Thoracic aorta (tissue), 2 donors: ENCODE results near the gene MCCC1. TPM values are rescaled to one million over a fixed set of nuclear protein-coding genes. Genes with fewer than 3 reads are reported as not detected.
"Not testable (repeated sequence)": the region's sequence is repeated elsewhere in the genome, so short reads cannot be mapped to it uniquely, and the experiment has no call there.

Source experiments
- ATAC-seq: fragments of 150-250 bp; one replicate; pipeline ENCODE4 v1.8.0; 2017; ENCODE audit warnings: low read depth; ENCODE audit not compliant: insufficient number of reproducible peaks, low FRiP score
- DNase-seq: peaks from one replicate; pipeline ENCODE4 v3.0.0-alpha.2; 2020; ENCODE audit warnings: low spot score
- H3K27ac ChIP-seq, 2 donors: fragments of 200-600 bp; sonication (generic); 1 replicate in 1 of 2; 2 replicates in 1 of 2; pipeline ENCODE4 v1.5.1; 2016; ENCODE audit warnings: mild to moderate bottlenecking in 2 of 2, moderate library complexity in 2 of 2
- H3K27me3 ChIP-seq: fragments of 200-600 bp; sonication (generic); replicated peaks from 2 replicates; pipeline ENCODE4 v1.6.0; 2016; ENCODE audit warnings: mild to moderate bottlenecking; ENCODE audit not compliant: insufficient read depth
- H3K36me3 ChIP-seq: fragments of 200-600 bp; sonication (generic); one replicate; pipeline ENCODE4 v1.5.1; 2016
- H3K4me1 ChIP-seq, 2 donors: fragments of 200-600 bp; sonication (generic); 1 replicate in 1 of 2; 2 replicates in 1 of 2; pipeline versions ENCODE4 v1.5.1 to v1.6.0; 2016; ENCODE audit warnings: low read depth in 2 of 2, mild to moderate bottlenecking in 1 of 2; ENCODE audit not compliant: control insufficient read depth in 1 of 2
- H3K4me3 ChIP-seq: fragments of 200-600 bp; sonication (generic); 2 replicates; pipeline ENCODE4 v1.5.1; 2016; ENCODE audit warnings: mild to moderate bottlenecking
- H3K9me3 ChIP-seq: fragments of 200-600 bp; sonication (generic); 2 replicates; pipeline ENCODE4 v1.5.1; 2016
- CTCF ChIP-seq: fragments of 200-600 bp; sonication (generic); IDR thresholded peaks from one replicate; pipeline ENCODE4 v1.5.1; 2019; ENCODE audit warnings: antibody characterized with exemption
- total RNA-seq, 2 donors: library from RNA; depleted of rRNA; stranded (reverse); fragments of >200 nt; gene quantifications; one replicate each; pipeline versions ENCODE4 v1.1.0 to v1.2.3, GENCODE V29; 2016

The MCCC1 gene
- total RNA-seq, 2 donors from 2014 or later = 23.4 to 28.5 TPM

- Histone ChIP-seq H3K36me3 (no peaks in the 10 kb centered on the region), H3K4me1 (peaks cover 13 to 21% of the 10 kb centered on the region in 2 donors), H3K27ac (no peak overlapping the region), H3K9me3 (no peaks in the 10 kb centered on the region), H3K27me3 (no peaks in the 10 kb centered on the region), H3K4me3 (no peak overlapping the region)
- TF ChIP-seq CTCF = no peak
- ATAC-seq (no peak), DNase-seq (no peak)
Measured at GRCh38 chr3:183006396-183007002, 92.8 kb downstream of the MCCC1 start.

- Histone ChIP-seq H3K27ac (no peak overlapping the region), H3K4me1 (no peaks in the 10 kb centered on the region), H3K4me3 (no peak overlapping the region), H3K9me3 (no peaks in the 10 kb centered on the region), H3K27me3 (no peaks in the 10 kb centered on the region), H3K36me3 (no peaks in the 10 kb centered on the region)
- TF ChIP-seq CTCF = no peak
- DNase-seq (no peak), ATAC-seq (no peak)
Measured at GRCh38 chr3:182999767-183000166, 99.5 kb downstream of the MCCC1 start.

GRCh38 chr3:182993486-182994201 is 105.7 kb downstream of the MCCC1 start:
- H3K9me3 ChIP-seq, H3K4me1 ChIP-seq, ATAC-seq, H3K4me3 ChIP-seq, H3K27me3 ChIP-seq, H3K36me3 ChIP-seq, H3K27ac ChIP-seq, DNase-seq: not testable (repeated sequence)

GRCh38 chr3:182989566-182989965 is 109.7 kb downstream of the MCCC1 start:
- TF ChIP-seq CTCF = no peak
- Histone ChIP-seq H3K4me3 (no peak overlapping the region), H3K9me3 (no peaks in the 10 kb centered on the region), H3K27me3 (no peaks in the 10 kb centered on the region), H3K36me3 (no peaks in the 10 kb centered on the region), H3K4me1 (no peaks in the 10 kb centered on the region), H3K27ac (no peak overlapping the region)
- DNase-seq = no peak
- ATAC-seq = no peak

GRCh38 chr3:182986021-182986420 is 113.3 kb downstream of the MCCC1 start:
- DNase-seq = no peak

More at GRCh38 chr3:182986021-182986420, 113.3 kb downstream of the MCCC1 start:
- Histone ChIP-seq H3K4me3 (no peak overlapping the region), H3K9me3 (no peaks in the 10 kb centered on the region), H3K36me3 (no peaks in the 10 kb centered on the region), H3K4me1 (peaks cover 0 to 3% of the 10 kb centered on the region in 2 donors), H3K27me3 (no peaks in the 10 kb centered on the region), H3K27ac (no peak overlapping the region)
- no peak for TF ChIP-seq CTCF
- no peak for ATAC-seq
